Kidney epithelial cell (primary cell): ENCODE measurements around the gene NPEPL1. TPM values are rescaled to one million over a fixed set of nuclear protein-coding genes. Genes with fewer than 3 reads are reported as not detected.

Source experiments
- DNase-seq: peaks from one replicate; pipeline ENCODE4 v3.0.0-alpha.2; 2010; ENCODE audit warnings: low read depth
- H3K27me3 ChIP-seq: 2 replicates; pipeline ENCODE4 v1.6.0; 2011; ENCODE audit warnings: low read length; ENCODE audit not compliant: control insufficient read depth, insufficient read depth
- H3K36me3 ChIP-seq: 2 replicates; pipeline ENCODE4 v1.5.1; 2011; ENCODE audit warnings: low read length; ENCODE audit not compliant: control insufficient read depth, insufficient read depth
- H3K4me3 ChIP-seq: 2 replicates; pipeline ENCODE4 v1.5.1; 2011; ENCODE audit warnings: low read depth, mild to moderate bottlenecking, control low read depth, low read length
- CTCF ChIP-seq: IDR thresholded peaks from 2 replicates; pipeline ENCODE4 v1.5.1; 2011; ENCODE audit warnings: mild to moderate bottlenecking, moderate library complexity, low read length, control low read depth, inconsistent platforms; ENCODE audit not compliant: insufficient read depth, poor library complexity, severe bottlenecking
- total RNA-seq: library from RNA; depleted of rRNA; stranded (reverse); fragments of >200 nt; gene quantifications from 2 replicates; pipeline ENCODE4 v1.2.3, GENCODE V29; 2015

NPEPL1 gene
- total RNA-seq, 1 donor from 2014 or later = 29.7 TPM

- Histone ChIP-seq H3K36me3 (peaks cover 2% of the 10 kb centered on the region), H3K4me3 (no peak overlapping the region), H3K27me3 (no peaks in the 10 kb centered on the region)
- no peak for DNase-seq
- no peak for TF ChIP-seq CTCF
Observed at GRCh38 chr20:58700121-58700821, 7.7 kb downstream of the NPEPL1 start.

GRCh38 chr20:58700823-58701222 lies 8.2 kb downstream of the NPEPL1 start:
- Histone ChIP-seq H3K36me3 (peaks cover 2% of the 10 kb centered on the region), H3K4me3 (no peak overlapping the region), H3K27me3 (no peaks in the 10 kb centered on the region)
- no peak for TF ChIP-seq CTCF
- no peak for DNase-seq

GRCh38 chr20:58701431-58702160 lies 9.0 kb downstream of the NPEPL1 start:
- peaks cover 2% of the 10 kb centered on the region for H3K36me3 ChIP-seq
- no peak overlapping the region for H3K4me3 ChIP-seq
- no peak for DNase-seq

GRCh38 chr20:58702161-58702510 lies 9.5 kb downstream of the NPEPL1 start:
- no peak for DNase-seq
- H3K4me3 ChIP-seq = no peak overlapping the region
- TF ChIP-seq CTCF = no peak
- peaks cover 2% of the 10 kb centered on the region for H3K36me3 ChIP-seq
- no peaks in the 10 kb centered on the region for H3K27me3 ChIP-seq

More at GRCh38 chr20:58701431-58702160, 9.0 kb downstream of the NPEPL1 start:
- no peaks in the 10 kb centered on the region for H3K27me3 ChIP-seq
- TF ChIP-seq CTCF = no peak

GRCh38 chr20:58702859-58703648 lies 10.5 kb downstream of the NPEPL1 start:
- no peaks in the 10 kb centered on the region for H3K36me3 ChIP-seq
- H3K27me3 ChIP-seq = no peaks in the 10 kb centered on the region
- no peak overlapping the region for H3K4me3 ChIP-seq
- TF ChIP-seq CTCF = peak; percentile 22
- no peak for DNase-seq
